ENCODE data around the gene ANKRD33.

Gene ANKRD33

DNA sequence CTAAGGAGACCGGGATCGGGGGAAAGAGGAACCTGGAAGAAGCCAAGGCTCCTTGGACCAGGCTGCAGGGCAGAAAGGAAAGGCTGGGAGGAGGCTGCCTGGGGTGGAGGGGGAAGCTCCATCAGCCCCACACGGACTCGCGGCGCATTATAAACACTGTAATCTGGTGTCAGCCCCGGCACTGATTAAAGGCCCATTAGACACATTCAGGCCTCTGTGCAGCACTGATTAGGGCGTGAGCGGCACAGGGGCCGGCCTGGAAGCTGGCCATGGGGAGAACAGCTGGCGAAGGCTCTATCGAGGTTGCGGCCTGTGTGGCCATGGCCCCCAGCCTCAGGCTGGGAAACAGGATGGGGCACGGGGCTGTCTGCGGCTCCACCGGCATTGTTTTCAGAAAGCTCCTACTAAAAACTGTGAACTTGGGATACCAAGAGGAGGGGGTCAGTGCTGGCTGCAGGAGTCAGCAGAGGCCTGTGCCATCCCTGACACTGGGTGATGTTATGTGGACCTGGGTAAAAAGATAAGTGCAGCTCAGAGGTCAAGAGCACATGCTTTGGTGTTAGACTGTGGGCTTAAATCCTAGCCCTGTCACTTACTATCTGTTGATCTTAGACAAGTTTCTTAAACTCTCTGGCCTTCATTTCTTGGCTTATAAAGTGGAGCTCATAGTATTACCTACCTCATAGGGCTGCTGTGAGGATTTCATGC is 30.0 kb downstream of the ANKRD33 start:
- H3K9ac ChIP-seq (ENCODE audit: low read depth, low read length): no peak overlapping the region
- H3K4me1 ChIP-seq (ENCODE audit: control insufficient read depth, insufficient read depth, low read length): peaks cover 10% of the 10 kb centered on the region
- no peak overlapping the region for H3K4me3 ChIP-seq (ENCODE audit: low read depth, low read length)
- H3K36me3 ChIP-seq (ENCODE audit: control insufficient read depth, insufficient read depth, low read length): no peaks in the 10 kb centered on the region
- no peaks in the 10 kb centered on the region for H3K9me3 ChIP-seq (ENCODE audit: control insufficient read depth, insufficient read depth, low read length)
- peaks cover 7% of the 10 kb centered on the region for H3K27me3 ChIP-seq (ENCODE audit: control insufficient read depth, insufficient read depth, low read length)

DNA sequence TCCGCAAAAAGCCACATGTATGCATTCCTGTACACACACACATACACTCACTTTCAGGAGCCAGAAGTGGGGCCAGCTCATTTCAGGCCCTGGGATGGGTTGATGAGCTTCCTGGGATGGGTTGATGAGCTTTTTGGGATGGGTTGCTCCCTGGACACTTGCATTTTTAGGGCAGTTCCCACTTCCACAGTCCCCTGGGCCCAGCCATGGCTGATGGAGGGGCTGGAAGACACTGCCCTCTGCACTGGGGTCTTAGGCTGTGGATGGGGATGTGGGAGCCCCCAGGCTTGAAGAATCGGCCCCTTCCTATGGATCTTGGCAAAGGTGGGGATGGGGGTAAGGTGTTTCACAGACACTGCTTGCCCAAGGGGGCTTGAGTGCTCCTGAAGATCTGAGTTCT is 32.1 kb downstream of the ANKRD33 start:
- Histone ChIP-seq H3K9me3 (ENCODE audit: control insufficient read depth, insufficient read depth, low read length) (no peaks in the 10 kb centered on the region), H3K4me1 (ENCODE audit: control insufficient read depth, insufficient read depth, low read length) (peaks cover 12% of the 10 kb centered on the region), H3K27me3 (ENCODE audit: control insufficient read depth, insufficient read depth, low read length) (peaks cover 18% of the 10 kb centered on the region), H3K36me3 (ENCODE audit: control insufficient read depth, insufficient read depth, low read length) (no peaks in the 10 kb centered on the region), H3K4me3 (ENCODE audit: low read depth, low read length) (no peak overlapping the region), H3K9ac (ENCODE audit: low read depth, low read length) (no peak overlapping the region)

DNA sequence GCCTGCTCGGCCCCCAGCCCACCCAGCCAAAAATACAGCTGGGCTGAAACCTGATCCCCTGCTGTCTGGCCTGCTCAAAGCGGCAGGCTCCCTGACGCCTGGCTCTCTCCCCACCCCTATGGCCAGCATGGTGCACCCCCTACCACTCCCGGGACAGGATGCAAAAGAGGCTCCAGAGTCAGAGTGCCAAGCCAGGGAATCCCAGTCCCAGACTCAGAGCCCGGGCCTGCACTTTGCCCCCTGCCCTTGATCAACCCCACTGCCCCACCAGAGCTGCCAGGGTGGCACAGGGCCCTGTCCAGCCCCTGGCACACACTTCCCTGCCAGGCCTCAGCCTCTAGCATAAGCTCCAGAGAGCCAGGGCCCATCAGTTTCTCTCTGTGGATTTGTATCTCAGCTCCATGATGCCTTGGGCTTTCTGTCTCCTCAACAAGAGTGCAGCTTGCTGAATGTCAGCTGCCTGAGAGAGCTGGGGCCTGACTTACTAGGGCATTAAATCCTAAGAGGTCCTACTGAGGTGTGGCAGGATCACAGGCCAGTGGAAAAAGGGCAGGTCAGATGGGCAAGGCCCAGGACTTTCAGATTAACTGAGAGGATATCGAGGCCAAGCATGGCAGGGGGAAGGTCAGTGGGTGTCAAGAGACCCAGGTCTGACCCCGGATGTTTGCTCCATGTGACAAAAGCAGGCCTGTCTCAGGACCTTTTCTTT is 33.3 kb downstream of the ANKRD33 start:
- Histone ChIP-seq H3K36me3 (ENCODE audit: control insufficient read depth, insufficient read depth, low read length) (no peaks in the 10 kb centered on the region), H3K4me3 (ENCODE audit: low read depth, low read length) (no peak overlapping the region), H3K4me1 (ENCODE audit: control insufficient read depth, insufficient read depth, low read length) (peaks cover 11% of the 10 kb centered on the region), H3K9ac (ENCODE audit: low read depth, low read length) (no peak overlapping the region), H3K27me3 (ENCODE audit: control insufficient read depth, insufficient read depth, low read length) (peaks cover 21% of the 10 kb centered on the region), H3K9me3 (ENCODE audit: control insufficient read depth, insufficient read depth, low read length) (no peaks in the 10 kb centered on the region)

DNA sequence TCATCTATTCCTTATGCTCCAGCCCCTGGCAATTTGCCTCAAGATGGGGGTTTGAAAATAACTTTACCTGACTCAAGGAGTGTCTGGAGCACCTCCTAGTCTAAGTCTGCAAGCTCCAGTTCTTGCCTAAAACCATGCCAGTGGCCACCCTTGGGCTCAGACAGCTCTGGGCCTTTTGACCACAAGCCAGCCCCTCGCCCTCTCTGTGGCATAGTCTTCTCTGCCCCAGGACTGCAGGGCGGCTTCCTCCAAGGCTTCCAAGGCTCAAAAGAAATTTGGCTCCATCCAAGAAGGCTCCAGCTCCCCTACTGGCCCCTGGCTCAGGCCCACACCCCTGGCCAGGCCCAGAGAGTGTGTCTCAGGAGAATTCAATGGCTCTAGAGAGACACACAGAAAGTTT is 34.2 kb downstream of the ANKRD33 start:
- Histone ChIP-seq H3K9ac (ENCODE audit: low read depth, low read length) (no peak overlapping the region), H3K9me3 (ENCODE audit: control insufficient read depth, insufficient read depth, low read length) (no peaks in the 10 kb centered on the region)

DNA sequence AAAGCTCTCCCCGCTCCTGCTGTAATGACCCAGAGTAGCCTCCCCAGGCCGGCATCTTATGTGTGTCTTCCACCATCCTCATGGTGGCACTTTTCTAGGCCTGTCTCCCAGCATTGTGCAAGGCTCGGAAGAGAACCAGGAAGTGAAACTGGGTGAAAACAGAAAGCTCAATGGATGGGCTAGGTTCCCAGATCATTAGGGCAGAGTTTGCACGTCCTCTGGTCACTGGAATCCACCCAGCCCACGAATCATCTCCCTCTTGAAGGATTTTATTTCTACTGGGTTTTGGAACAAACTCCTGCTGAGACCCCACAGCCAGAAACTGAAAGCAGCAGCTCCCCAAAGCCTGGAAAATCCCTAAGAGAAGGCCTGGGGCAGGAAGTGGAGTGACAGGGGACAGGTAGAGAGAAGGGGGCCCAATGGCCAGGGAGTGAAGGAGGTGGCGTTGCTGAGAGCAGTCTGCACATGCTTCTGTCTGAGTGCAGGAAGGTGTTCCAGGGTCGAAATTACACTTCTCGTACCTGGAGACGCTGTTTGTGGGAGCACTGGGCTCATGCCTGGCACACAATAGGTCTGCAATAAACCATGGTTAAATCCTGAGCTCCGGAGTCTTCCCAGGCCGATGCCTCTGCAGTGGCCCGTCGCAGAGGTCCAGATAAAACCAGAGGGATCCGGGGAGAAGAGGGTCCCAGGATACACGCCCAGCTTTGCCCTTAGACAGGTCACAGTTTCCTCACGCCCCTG is 35.0 kb downstream of the ANKRD33 start:
- Histone ChIP-seq H3K4me3 (ENCODE audit: low read depth, low read length) (peak overlapping the region; percentile 45), H3K4me1 (ENCODE audit: control insufficient read depth, insufficient read depth, low read length) (peaks cover 11% of the 10 kb centered on the region), H3K36me3 (ENCODE audit: control insufficient read depth, insufficient read depth, low read length) (no peaks in the 10 kb centered on the region), H3K9ac (ENCODE audit: low read depth, low read length) (no peak overlapping the region), H3K27me3 (ENCODE audit: control insufficient read depth, insufficient read depth, low read length) (peaks cover 21% of the 10 kb centered on the region), H3K9me3 (ENCODE audit: control insufficient read depth, insufficient read depth, low read length) (no peaks in the 10 kb centered on the region)

More for the DNA sequence above, 34.2 kb downstream of the ANKRD33 start:
- Histone ChIP-seq H3K4me1 (ENCODE audit: control insufficient read depth, insufficient read depth, low read length) (peaks cover 11% of the 10 kb centered on the region), H3K36me3 (ENCODE audit: control insufficient read depth, insufficient read depth, low read length) (no peaks in the 10 kb centered on the region), H3K27me3 (ENCODE audit: control insufficient read depth, insufficient read depth, low read length) (peaks cover 21% of the 10 kb centered on the region), H3K4me3 (ENCODE audit: low read depth, low read length) (no peak overlapping the region)

DNA sequence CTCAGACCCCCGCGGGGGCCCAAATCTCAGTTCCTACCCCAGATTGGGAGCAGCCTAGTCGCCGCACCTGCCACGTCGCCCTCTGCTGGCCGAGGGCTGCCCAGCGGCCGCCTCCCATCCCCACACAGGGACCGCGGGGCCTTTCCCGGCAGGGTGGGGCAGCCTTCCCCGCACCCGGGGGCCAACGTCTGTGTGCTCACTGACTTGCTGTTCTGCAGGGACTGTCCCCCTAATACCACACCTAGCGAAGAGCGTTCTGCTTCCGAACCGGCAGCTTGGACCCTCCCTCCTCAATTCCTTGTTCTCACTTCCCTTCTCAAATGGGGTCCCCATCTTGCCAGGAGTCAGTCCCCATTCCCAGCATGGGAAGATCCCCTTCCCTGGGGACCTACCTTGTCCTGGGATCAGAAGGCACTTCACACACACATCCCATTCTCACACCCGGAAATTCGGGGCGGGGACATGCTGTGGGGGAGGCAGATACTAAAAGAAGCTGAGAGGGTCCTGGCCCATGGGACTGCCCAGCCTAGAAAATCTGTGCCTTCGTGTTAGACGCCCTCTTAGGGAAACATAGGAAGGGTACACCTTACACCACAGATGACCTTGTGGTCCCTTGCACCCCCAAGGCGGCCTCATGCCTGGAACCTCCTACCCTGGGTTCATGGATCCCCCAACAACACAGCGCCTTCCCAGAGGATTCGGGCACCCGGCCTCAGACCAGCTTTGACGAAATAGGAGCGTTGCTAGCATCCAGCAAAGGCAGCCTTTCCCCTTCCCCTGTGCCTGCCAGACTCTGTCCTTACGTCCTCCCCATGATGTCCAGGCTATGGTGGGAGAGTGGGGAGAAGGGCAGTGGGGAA is 35.8 kb downstream of the ANKRD33 start:
- H3K4me1 ChIP-seq (ENCODE audit: control insufficient read depth, insufficient read depth, low read length): peaks cover 11% of the 10 kb centered on the region
- no peak overlapping the region for H3K9ac ChIP-seq (ENCODE audit: low read depth, low read length)
- H3K9me3 ChIP-seq (ENCODE audit: control insufficient read depth, insufficient read depth, low read length): no peaks in the 10 kb centered on the region
- H3K36me3 ChIP-seq (ENCODE audit: control insufficient read depth, insufficient read depth, low read length): no peaks in the 10 kb centered on the region
- H3K4me3 ChIP-seq (ENCODE audit: low read depth, low read length): peak overlapping the region; percentile 45
- H3K27me3 ChIP-seq (ENCODE audit: control insufficient read depth, insufficient read depth, low read length): peaks cover 21% of the 10 kb centered on the region

DNA sequence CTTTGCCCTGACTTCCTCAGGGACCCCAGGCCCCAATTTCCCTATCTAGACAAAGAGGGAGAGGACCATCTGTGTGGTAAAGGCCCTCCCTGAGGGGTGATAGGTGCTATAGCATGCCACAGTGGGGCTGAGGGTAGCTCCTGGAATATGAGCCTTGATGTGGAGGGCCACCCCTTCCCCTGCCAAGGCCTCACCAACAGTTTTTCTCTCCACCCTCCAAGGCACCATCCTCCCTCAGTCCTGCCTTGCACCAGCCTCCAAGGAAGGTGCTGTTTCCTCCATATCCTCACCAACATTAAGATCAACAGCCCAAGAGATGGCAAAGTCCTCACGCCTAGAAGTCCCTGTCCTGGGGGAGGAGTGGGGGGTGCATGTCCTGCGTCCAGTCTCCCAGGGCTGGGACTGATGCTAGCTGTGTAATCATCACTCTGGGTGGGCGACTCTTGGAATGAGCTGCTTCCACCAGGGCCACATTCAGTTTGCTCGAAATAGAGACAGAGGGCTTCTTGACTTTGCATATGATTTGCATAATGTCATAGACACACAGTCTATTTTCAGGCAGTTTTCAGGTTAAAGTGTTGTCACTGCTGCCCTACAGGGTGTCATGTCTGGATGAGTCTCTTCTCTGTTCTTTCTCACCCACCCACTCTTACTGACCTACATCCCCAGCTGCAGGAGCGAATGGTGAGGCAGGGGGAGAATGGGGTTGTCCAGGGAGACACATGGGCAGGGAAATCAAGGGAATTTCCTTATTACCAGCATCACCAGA is 36.8 kb downstream of the ANKRD33 start:
- peaks cover 19% of the 10 kb centered on the region for H3K27me3 ChIP-seq (ENCODE audit: control insufficient read depth, insufficient read depth, low read length)
- no peaks in the 10 kb centered on the region for H3K9me3 ChIP-seq (ENCODE audit: control insufficient read depth, insufficient read depth, low read length)
- no peak overlapping the region for H3K9ac ChIP-seq (ENCODE audit: low read depth, low read length)
- H3K36me3 ChIP-seq (ENCODE audit: control insufficient read depth, insufficient read depth, low read length): no peaks in the 10 kb centered on the region
- peaks cover 11% of the 10 kb centered on the region for H3K4me1 ChIP-seq (ENCODE audit: control insufficient read depth, insufficient read depth, low read length)
- H3K4me3 ChIP-seq (ENCODE audit: low read depth, low read length): no peak overlapping the region

DNA sequence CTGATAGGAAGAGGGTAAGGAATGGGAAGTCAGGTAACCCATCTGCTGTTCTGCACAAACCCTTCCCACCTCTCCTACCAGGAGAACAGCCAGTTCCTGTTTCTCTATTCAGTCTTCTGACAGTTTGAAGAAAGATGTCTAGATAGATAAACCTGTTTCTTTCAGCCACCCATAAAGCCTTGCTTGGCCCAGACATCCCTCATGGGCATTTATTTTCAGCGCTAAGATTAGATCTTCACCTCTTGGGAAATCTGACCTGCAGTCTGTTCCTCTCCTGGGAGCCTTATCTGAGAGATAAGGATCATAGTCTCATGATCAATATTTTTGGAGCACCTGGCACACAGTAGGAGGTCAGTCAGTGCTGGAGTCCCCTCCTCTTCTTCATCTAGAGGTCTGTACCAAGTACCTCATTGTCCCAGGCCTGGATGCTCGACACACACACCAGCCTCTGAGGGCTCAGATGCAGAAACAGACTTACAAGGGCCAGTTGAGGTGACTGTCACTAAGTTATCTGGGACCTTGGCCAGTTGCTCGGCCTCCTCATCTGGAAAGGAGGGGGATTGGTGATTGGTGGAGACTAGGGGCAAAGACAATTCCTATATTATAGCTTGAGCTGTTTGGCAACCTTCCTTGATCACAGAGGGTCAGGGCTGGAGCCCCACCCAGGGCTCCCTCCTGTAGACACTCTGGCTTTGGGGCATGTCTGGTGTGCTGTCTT is 37.6 kb downstream of the ANKRD33 start:
- no peak overlapping the region for H3K9ac ChIP-seq (ENCODE audit: low read depth, low read length)
- peaks cover 11% of the 10 kb centered on the region for H3K4me1 ChIP-seq (ENCODE audit: control insufficient read depth, insufficient read depth, low read length)
- no peaks in the 10 kb centered on the region for H3K9me3 ChIP-seq (ENCODE audit: control insufficient read depth, insufficient read depth, low read length)
- H3K27me3 ChIP-seq (ENCODE audit: control insufficient read depth, insufficient read depth, low read length): peaks cover 18% of the 10 kb centered on the region
- H3K36me3 ChIP-seq (ENCODE audit: control insufficient read depth, insufficient read depth, low read length): no peaks in the 10 kb centered on the region
- no peak overlapping the region for H3K4me3 ChIP-seq (ENCODE audit: low read depth, low read length)

DNA sequence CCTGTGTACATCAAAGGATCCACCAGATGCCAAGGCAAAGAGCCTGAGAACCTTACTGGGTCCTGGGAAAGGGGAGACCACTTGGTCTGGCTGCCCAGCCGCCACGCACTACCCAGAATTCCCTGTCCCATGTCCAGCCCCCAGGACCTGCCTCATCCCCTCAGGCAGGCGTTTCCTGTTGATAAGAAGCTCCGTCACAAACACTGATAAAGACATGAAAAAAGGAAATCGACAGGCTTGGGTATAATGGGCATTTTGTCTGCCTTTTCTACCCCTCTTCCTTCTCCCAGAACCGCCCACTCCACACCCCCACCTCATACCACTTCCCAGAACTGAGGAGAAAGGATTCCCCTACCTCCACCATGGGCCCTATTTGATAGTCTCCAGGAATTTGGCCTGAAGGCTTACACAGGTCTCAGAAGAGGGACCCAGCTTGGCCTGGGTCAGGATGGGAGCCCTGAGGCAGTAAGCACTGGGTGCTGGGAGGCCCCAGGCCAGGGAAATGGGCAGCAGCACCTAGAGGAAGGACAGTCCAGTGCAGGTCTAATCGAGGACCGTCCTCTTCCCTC is 38.2 kb downstream of the ANKRD33 start:
- H3K27me3 ChIP-seq (ENCODE audit: control insufficient read depth, insufficient read depth, low read length): peaks cover 18% of the 10 kb centered on the region
- no peak overlapping the region for H3K4me3 ChIP-seq (ENCODE audit: low read depth, low read length)
- H3K36me3 ChIP-seq (ENCODE audit: control insufficient read depth, insufficient read depth, low read length): no peaks in the 10 kb centered on the region
- peaks cover 11% of the 10 kb centered on the region for H3K4me1 ChIP-seq (ENCODE audit: control insufficient read depth, insufficient read depth, low read length)
- no peaks in the 10 kb centered on the region for H3K9me3 ChIP-seq (ENCODE audit: control insufficient read depth, insufficient read depth, low read length)
- no peak overlapping the region for H3K9ac ChIP-seq (ENCODE audit: low read depth, low read length)

DNA sequence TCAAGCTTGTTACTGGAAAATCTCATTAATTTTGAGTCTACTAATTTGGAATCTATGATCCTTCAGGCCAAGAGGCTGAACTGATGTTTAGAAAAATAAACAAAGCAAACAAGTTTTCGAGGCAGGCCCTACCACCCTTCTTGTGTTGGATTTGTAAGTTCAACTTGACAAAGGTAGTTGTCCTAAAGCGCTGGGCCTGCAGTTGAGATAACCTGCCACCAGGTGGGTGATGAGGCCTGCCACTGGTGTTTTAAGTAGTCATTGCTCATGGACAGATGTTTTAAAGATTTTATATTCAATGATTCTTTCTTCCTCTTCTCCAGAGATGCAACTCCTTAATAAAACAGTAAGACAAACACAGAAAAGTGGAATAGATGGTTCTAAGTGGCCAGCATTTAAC is 38.8 kb downstream of the ANKRD33 start:
- Histone ChIP-seq H3K9ac (ENCODE audit: low read depth, low read length) (no peak overlapping the region), H3K9me3 (ENCODE audit: control insufficient read depth, insufficient read depth, low read length) (no peaks in the 10 kb centered on the region), H3K27me3 (ENCODE audit: control insufficient read depth, insufficient read depth, low read length) (peaks cover 18% of the 10 kb centered on the region), H3K4me1 (ENCODE audit: control insufficient read depth, insufficient read depth, low read length) (peaks cover 8% of the 10 kb centered on the region), H3K36me3 (ENCODE audit: control insufficient read depth, insufficient read depth, low read length) (no peaks in the 10 kb centered on the region), H3K4me3 (ENCODE audit: low read depth, low read length) (no peak overlapping the region)
